IMR-90 (cell line): Measurements from ENCODE around the gene RBM39.
"Not testable (repeated sequence)": the region's sequence is repeated elsewhere in the genome, so short reads cannot be mapped to it uniquely, and the experiment has no call there.

Experiments
- CTCF ChIP-seq: conservative IDR thresholded peaks from 2 replicates; pipeline ENCODE4 v1.5.1; 2012; ENCODE audit warnings: mild to moderate bottlenecking, low read depth, low read length, improper control_type of control experiment
- MAFK ChIP-seq: IDR thresholded peaks from 2 replicates; pipeline ENCODE4 v1.6.1; 2012; ENCODE audit warnings: low read depth, low read length, improper control_type of control experiment
- POLR2A ChIP-seq: IDR thresholded peaks from 2 replicates; pipeline ENCODE4 v1.6.1; 2012; ENCODE audit warnings: mild to moderate bottlenecking, low read depth, low read length
- RAD21 ChIP-seq: IDR thresholded peaks from 2 replicates; pipeline ENCODE4 v1.6.1; 2012; ENCODE audit warnings: low read length, improper control_type of control experiment
- USF2 ChIP-seq: fragments of 150-350 bp; IDR thresholded peaks from 2 replicates; pipeline ENCODE4 v1.6.1; 2017; ENCODE audit warnings: mild to moderate bottlenecking, antibody characterized with exemption, low read length, low read depth

DNA sequence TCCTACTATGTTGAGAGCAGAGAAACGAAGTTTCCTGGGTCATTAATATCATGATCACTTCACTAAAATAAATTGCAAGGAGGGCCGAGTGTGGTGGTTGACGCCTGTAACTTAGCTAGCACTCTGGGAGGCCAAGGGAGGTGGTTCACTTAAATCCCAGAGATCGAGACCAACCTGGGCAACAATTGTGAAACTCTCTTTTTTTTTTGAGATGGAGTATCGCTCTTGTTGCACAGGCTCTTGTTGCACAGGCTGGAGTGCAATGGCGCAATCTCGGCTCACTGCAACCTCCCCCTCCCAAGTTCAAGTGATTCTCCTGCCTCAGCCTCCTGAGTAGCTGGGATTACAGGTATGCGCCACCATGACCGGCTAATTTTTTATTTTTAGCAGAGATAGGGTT is 28.9 kb downstream of the RBM39 start:
- TF ChIP-seq CTCF, POLR2A, USF2, RAD21, MAFK: not testable (repeated sequence)
